ENCODE measurements around the gene SPATA24.

GRCh38 chr5:139413153-139413552 lies 9.3 kb upstream of the SPATA24 start:
- TF ChIP-seq, protein P1, sequence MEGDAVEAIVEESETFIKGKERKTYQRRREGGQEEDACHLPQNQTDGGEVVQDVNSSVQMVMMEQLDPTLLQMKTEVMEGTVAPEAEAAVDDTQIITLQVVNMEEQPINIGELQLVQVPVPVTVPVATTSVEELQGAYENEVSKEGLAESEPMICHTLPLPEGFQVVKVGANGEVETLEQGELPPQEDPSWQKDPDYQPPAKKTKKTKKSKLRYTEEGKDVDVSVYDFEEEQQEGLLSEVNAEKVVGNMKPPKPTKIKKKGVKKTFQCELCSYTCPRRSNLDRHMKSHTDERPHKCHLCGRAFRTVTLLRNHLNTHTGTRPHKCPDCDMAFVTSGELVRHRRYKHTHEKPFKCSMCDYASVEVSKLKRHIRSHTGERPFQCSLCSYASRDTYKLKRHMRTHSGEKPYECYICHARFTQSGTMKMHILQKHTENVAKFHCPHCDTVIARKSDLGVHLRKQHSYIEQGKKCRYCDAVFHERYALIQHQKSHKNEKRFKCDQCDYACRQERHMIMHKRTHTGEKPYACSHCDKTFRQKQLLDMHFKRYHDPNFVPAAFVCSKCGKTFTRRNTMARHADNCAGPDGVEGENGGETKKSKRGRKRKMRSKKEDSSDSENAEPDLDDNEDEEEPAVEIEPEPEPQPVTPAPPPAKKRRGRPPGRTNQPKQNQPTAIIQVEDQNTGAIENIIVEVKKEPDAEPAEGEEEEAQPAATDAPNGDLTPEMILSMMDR (conservative IDR thresholded peaks at IDR 0.05; ENCODE audit: low read depth in 2 of 2) = no peak
- TF ChIP-seq EZH2 (IDR thresholded peaks at IDR 0.05; ENCODE audit: low read depth, unreplicated experiment) (no peak), POLR2AphosphoS5 (IDR thresholded peaks at IDR 0.05; ENCODE audit: low read depth) (no peak), EZH2phosphoT487 (IDR thresholded peaks at IDR 0.05; ENCODE audit: unreplicated experiment) (no peak), JUNB (IDR thresholded peaks at IDR 0.05; ENCODE audit: unreplicated experiment) (no peak), ZNF331 (CRISPR knock-in tag; IDR thresholded peaks at IDR 0.05; ENCODE audit: low read depth) (no peak), CREB1 (CRISPR knock-in tag; IDR thresholded peaks at IDR 0.05; ENCODE audit: low read depth) (no peak), REST (IDR thresholded peaks at IDR 0.05; ENCODE audit: unreplicated experiment) (no peak), NANOG (IDR thresholded peaks at IDR 0.05; ENCODE audit: borderline replicate concordance) (no peak)

Measured in GM23338 (cell line).